ENCODE measurements around the gene APRT.

The APRT gene

GRCh38 chr16:88821168-88821850 is 9.6 kb upstream of the APRT start:
- DNase-seq = no peak

- no peak for DNase-seq
These were observed 8.8 kb upstream of the APRT start for GRCh38 chr16:88820385-88821025.

DNA sequence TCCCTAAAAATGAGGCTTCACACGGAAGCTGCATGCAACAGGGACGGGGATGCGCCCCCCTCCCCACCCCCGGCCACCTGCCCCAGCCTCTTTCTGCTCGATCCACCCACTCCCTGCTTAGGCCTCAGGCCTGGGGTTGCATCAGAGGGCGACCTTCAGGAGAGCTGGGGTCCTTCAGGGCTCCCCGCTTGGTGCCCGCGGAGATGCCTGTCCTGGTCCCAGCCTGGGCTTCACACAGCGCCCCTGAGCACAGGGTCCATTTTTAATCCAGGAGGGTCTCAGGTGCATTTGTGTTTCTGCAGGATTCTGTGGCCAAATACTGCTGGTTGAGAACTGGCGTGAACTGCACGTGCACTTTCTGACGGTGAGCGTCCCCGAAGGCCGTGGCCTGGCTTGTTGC is 7.4 kb upstream of the APRT start:
- no peak for DNase-seq

- DNase-seq = no peak
These were observed 6.8 kb upstream of the APRT start for GRCh38 chr16:88818575-88818874.

DNA sequence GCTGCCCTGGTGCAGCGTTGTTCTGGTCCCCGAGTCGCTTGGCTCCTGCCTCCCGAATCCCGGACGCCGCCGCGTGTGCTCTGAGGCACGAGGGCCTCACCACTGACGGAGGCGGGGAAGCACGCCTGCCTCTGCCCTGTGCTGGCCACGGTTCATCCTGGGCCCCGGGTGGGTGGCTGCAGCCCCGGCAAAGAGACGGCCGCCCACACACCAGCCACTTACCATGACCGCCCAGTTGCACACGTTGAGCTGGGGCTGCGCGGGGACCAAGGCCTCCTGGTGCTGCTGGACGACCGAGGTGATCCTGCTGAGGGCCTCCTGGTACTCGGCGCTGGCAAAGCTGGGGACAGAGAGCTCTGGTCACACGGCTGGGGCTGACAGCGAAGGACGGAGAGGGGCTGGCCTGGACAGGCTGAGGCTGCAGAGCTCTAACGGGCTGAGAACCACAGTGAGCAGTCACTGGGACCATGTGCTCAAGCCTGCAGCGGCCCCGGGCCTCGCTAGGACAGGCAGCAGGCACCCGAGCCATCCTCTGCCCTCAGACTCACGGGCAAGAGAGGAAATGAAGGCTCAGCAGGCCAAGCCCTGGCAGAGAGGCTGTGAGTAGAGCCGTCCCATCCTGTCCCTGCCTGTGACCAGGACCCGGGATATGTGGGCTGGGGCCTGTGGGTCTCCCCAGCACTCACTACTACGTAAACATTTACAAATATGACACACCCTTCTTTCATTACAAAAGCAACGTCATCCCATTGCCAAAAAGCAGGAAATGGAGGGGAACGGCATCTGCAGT is 6.3 kb upstream of the APRT start:
- no peak for DNase-seq

DNA sequence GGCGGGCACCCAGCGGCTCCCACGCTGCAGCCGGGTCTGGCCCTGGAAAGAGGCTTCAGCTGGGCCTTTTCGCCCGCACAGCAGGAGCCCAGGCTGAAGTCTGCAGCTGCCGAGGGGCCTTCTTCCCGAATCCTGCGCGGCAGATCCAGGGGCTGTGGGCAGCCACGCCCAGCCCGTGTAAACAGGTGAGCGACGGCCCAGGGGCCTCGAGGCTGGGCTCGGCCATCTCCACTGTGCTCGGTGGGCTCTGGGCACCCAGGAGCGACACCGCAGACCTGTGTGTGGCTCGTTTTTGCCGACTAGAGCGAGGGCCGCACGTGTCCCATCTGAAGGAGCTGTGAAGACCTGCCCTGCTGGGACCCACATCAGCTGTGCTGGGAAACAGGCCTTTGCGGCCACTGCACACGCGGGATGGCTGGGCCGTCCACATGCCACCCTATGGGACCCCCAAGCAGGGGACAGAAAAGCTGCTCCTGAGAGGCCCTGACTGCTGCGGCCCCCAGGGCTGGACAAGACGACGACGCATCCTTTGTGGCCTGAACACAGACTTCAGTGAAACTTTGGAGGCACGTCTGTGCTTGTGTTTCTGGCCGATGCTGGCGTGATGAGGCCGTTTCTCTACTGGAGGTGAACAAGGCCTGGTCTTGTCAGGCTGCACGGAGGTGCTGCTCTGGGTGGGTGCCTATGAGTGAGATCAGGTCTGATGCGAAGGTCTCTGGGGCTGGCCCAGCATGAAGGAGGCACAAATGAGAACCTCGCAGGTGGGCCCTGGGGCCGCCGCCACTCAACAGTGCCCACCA is 5.2 kb upstream of the APRT start:
- no peak for DNase-seq

- DNase-seq = peak; percentile 69
These were observed 4.3 kb upstream of the APRT start for GRCh38 chr16:88815901-88816589.

DNA sequence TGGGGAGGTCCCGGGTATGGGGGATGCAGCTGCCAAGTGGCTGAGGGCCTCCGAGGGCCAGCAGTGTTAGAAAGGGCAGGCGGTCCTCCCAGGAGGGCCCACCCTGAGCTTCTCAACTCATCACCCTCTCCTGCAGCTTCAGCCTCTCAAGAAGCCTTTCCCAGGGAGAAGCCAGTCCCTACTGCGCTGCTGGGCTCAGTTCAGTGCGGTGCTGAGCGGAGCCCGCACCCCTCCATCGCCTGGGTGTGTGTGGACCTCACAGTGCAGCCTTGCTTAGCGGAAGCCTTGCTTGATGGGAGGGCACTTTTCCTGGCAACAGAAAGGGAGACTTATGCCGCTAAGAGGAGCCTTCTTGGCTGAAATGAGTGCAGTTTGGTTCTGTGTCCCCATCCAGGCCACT is 3.5 kb upstream of the APRT start:
- no peak for DNase-seq

GRCh38 chr16:88814144-88814502 is 2.4 kb upstream of the APRT start:
- no peak for DNase-seq

DNA sequence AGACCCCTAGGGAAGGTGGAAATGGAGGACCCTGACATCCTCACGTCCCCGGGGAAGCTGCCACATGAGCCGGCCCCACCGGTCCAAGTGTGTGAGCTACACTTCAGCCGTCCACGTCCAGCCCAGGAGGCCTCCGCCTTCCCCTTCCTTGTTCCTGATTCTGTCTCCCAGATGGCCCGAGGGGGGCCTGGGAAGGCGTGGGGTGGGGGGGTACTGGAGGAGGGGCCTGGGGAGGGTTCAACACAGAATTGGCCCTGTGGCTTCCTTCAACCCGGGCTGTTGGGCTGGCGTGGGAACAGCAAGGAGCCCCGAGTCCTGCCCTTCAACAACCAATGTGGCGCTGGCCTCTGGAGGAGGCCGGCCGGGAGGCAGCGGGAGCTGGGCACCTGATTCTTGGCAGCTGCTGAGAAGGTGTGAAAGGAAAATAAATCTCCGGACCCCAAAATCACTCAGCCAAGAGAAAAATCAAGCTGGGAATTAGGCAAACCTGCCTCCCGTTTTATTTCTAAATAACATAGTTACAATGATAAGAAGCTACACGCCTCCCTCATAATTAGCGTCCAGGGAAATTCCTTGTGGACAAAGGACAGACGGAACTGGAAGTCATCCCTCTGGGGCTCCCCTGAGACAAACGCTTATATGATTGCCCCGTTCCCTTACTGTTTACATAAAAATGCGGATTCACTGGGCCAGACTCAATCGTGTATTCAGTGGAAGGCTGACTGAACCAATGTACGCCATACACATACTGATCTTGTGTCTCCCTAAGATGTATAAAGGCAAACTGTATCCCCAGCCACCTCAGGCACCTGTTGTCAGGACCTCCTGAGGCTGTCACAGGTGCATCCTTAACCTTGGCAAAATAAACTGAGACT is 1.8 kb upstream of the APRT start:
- no peak for DNase-seq

- no peak for DNase-seq
These were observed 963 bp upstream of the APRT start for GRCh38 chr16:88812513-88813268.

- DNase-seq = peak; percentile 81
These were observed 588 bp downstream of the APRT start for GRCh38 chr16:88810912-88811768.

DNA sequence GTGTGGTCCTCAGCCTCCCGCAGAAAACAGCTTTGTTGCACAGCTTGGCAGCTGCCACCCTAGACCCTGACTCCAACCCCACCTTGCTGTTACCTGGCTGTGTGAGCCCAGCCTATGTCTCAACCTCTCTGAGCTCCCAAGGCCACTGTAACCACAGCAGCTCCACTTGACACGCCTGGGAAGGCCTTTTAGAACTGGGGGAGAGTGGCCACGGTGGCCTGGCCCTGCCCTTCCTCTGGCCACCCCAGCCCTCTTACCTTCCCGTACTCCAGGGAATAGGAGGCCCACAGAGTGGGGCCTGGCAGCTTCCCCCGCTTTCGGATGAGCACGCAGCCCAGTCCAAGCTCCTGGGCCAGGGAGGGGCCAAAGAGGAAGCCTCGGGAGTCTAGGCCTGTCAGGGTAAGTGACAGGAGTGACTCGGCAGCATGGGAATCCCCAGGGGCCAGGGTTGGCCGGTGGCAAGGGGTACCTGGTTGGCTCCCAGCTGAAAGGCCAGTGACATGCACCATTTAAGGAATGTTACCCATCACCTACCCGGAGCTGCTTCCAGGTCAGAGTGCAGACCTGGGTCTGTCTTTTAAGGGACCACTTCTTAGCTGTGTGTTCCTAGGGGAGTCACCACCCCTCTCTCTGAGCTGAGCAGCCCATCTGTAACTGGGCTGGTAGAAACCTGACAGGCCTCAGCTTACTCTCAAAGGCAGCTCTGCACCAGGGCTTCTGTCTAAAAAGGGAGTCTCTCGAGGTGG is 1.4 kb downstream of the APRT start:
- peak; percentile 54 for DNase-seq

DNA sequence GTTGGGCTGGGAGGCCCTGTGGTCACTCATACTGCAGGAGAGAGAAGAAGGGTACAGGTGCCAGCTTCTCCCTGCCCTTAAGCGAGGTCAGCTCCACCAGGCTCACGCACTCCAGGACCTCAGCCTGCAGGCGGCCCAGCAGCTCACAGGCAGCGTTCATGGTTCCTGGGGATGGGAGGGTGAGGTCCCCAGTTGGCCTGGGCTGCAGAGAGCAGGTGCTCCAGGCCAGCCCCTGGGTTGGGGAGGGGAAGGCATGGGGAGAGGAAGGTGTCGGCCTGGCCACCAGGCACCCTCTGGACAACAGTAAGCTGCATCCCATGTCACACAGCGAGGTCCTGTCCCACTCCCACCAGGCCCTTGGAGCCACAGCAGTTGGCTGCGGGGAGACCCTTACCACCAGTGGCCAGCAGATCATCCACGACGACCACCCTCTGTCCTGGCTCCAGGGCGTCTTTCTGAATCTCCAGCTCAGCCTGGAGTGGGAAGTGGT is 2.0 kb downstream of the APRT start:
- peak; percentile 29 for DNase-seq

GRCh38 chr16:88809068-88809675 is 2.6 kb downstream of the APRT start:
- DNase-seq = peak; percentile 15

GRCh38 chr16:88807626-88808453 is 3.9 kb downstream of the APRT start:
- DNase-seq = no peak

GRCh38 chr16:88807142-88807625 is 4.5 kb downstream of the APRT start:
- no peak for DNase-seq
